Adrenal gland (tissue), 12 donors: ENCODE results near the gene ATOSA. TPM values are rescaled to one million over a fixed set of nuclear protein-coding genes. Genes with fewer than 3 reads are reported as not detected.

ENCODE experiments used
- DNase-seq, 7 donors: peaks; one replicate each; pipeline ENCODE4 v3.0.0-alpha.2; 2019 to 2020
- H3K27ac ChIP-seq, 5 donors: fragments of 200-600 bp; sonication (generic) in 4 of 5; 1 replicate in 3 of 5; 2 replicates in 2 of 5; pipeline versions ENCODE4 v1.5.1 to v1.8.0; 2016 to 2020; ENCODE audit warnings: mild to moderate bottlenecking in 1 of 5
- H3K27me3 ChIP-seq: fragments of 200-600 bp; 2 replicates; pipeline ENCODE4 v1.8.0; 2021
- H3K36me3 ChIP-seq, 2 donors: fragments of 200-600 bp; replicated peaks in 1 of 2; 1 replicate in 1 of 2; 2 replicates in 1 of 2; pipeline versions ENCODE4 v1.5.1 to v1.8.0; 2018 to 2022
- H3K4me1 ChIP-seq, 2 donors: fragments of 200-600 bp; replicated peaks in 1 of 2; 1 replicate in 1 of 2; 2 replicates in 1 of 2; pipeline versions ENCODE4 v1.5.1 to v1.8.0; 2018 to 2021
- H3K4me3 ChIP-seq, 4 donors: fragments of 200-600 bp; sonication (generic) in 3 of 4; one replicate each; pipeline ENCODE4 v1.5.1; 2016 to 2018
- H3K9me3 ChIP-seq, 3 donors: fragments of 200-600 bp; sonication (generic) in 1 of 3; replicated peaks in 1 of 3; 1 replicate in 2 of 3; 2 replicates in 1 of 3; pipeline versions ENCODE4 v1.5.1 to v1.8.0; 2016 to 2021
- CTCF ChIP-seq, 6 experiments: fragments of 450-650 bp in 4 of 6; fragments of 200-600 bp in 2 of 6; sonication (generic) in 1 of 6; IDR thresholded peaks; 1 replicate in 5 of 6; 2 replicates in 1 of 6; pipeline versions ENCODE4 v1.5.1 to v1.8.0; 2016 to 2021; ENCODE audit warnings: antibody characterized with exemption in 6 of 6, mild to moderate bottlenecking in 2 of 6, moderate library complexity in 1 of 6
- POLR2A ChIP-seq, 2 donors: fragments of 450-650 bp; IDR thresholded peaks; one replicate each; pipeline ENCODE4 v1.6.1; 2017; ENCODE audit warnings: antibody characterized with exemption in 2 of 2, mild to moderate bottlenecking in 2 of 2, moderate library complexity in 1 of 2
- WGBS, 4 donors: extraction: QIAGEN DNeasy Blood & Tissue Kit in 2 of 4; methylation state at CpG; one replicate each; pipeline versions ENCODE4 v1.1.5 to v1.1.7; 2013 to 2017; 5-methylcytosine and 5-hydroxymethylcytosine counted together
- intact Hi-C, 2 donors: fragments of 100-400 bp; cut with DNase I; formaldehyde crosslinking; loops; one replicate each; pipeline versions ENCODE4 v1.14.1 to v1.15.0; 2022 to 2023
- polyA plus RNA-seq, 3 donors: library from polyadenylated mRNA; stranded (reverse); fragments of 200-250 nt in 2 of 3; fragments of 350-450 nt in 1 of 3; fragmentation: Illumina TruSeq in 1 of 3; extraction: RNeasy Lipid Tissue Mini Kit (QIAGEN cat#74804) in 1 of 3; gene quantifications; one replicate each; pipeline ENCODE4 v1.2.3, GENCODE V29; 2013 to 2014
- total RNA-seq, 9 donors: library from RNA; depleted of rRNA in 4 of 9; stranded (reverse); fragments of >200 nt in 4 of 9; fragments of 120-200 nt in 1 of 9; fragmentation: NEBNext Ultra II Directional in 1 of 9; extraction: Animal tissue kit (Norgen Biotek cat#: 25700) in 1 of 9; gene quantifications; one replicate each; pipeline versions ENCODE4 v1.1.0 to v1.2.4, GENCODE V29; 2013 to 2023
- donor health status: healthy with polysubstance abuse.
- donor health status: Bipolar disorder and iron deficiency.
- donor health status: DM: yes; HTN: yes; CAD: no.
- donor health status: DM: no; HTN: no; CAD: no.
- donor health status: DM: no; HTN: no; CAD: no.
- donor health status: DM: yes; HTN: yes; CAD: no.

Gene ATOSA
- total and polyA plus RNA-seq, 12 donors, result 26.0 to 128 (median 53.8) TPM

GRCh38 chr15:52716536-52716935 is 37.3 kb upstream of the ATOSA start:
- 36 to 78% (median 63%) methylated on average over 2 of the region's 2 CpGs for WGBS, 4 donors
- intact Hi-C loops, result no loop called here

GRCh38 chr15:52715411-52715810 is 36.2 kb upstream of the ATOSA start:
- no peak for TF ChIP-seq POLR2A (IDR thresholded peaks at IDR 0.05)
- no peak for TF ChIP-seq CTCF (IDR thresholded peaks at IDR 0.05)
- intact Hi-C loops, result no loop called here
- DNase-seq, result no peak
- no peaks in the 10 kb centered on the region for H3K27me3 ChIP-seq
- no peaks in the 10 kb centered on the region for H3K4me1 ChIP-seq
- no peak overlapping the region for H3K4me3 ChIP-seq
- no peaks in the 10 kb centered on the region for H3K36me3 ChIP-seq
- no peaks in the 10 kb centered on the region for H3K9me3 ChIP-seq
- 62 to 76% (median 70%) methylated on average over 5 of the region's 5 CpGs for WGBS, 4 donors
- no peak overlapping the region for H3K27ac ChIP-seq

More at GRCh38 chr15:52716536-52716935, 37.3 kb upstream of the ATOSA start:
- H3K4me1 ChIP-seq, result no peaks in the 10 kb centered on the region
- no peaks in the 10 kb centered on the region for H3K9me3 ChIP-seq
- TF ChIP-seq POLR2A (IDR thresholded peaks at IDR 0.05), result no peak
- no peak for TF ChIP-seq CTCF (IDR thresholded peaks at IDR 0.05)
- H3K36me3 ChIP-seq, result no peaks in the 10 kb centered on the region
- no peaks in the 10 kb centered on the region for H3K27me3 ChIP-seq
- no peak overlapping the region for H3K27ac ChIP-seq
- H3K4me3 ChIP-seq, result no peak overlapping the region
- no peak for DNase-seq

- 48 to 70% (median 53%) methylated on average over 3 of the region's 3 CpGs for WGBS, 4 donors
- Histone ChIP-seq H3K27me3 (no peaks in the 10 kb centered on the region), H3K4me3 (no peak overlapping the region), H3K27ac (no peak overlapping the region), H3K36me3 (no peaks in the 10 kb centered on the region), H3K9me3 (no peaks in the 10 kb centered on the region), H3K4me1 (no peaks in the 10 kb centered on the region)
- no peak for TF ChIP-seq POLR2A (IDR thresholded peaks at IDR 0.05)
- no peak for TF ChIP-seq CTCF (IDR thresholded peaks at IDR 0.05)
- no peak for DNase-seq
- intact Hi-C loops, result no loop called here
Observed at GRCh38 chr15:52714968-52715367, 35.8 kb upstream of the ATOSA start.

- H3K4me1 ChIP-seq, result no peaks in the 10 kb centered on the region
- intact Hi-C loops, result no loop called here
- TF ChIP-seq CTCF (IDR thresholded peaks at IDR 0.05), result no peak
- no peak for TF ChIP-seq POLR2A (IDR thresholded peaks at IDR 0.05)
- 80 to 85% (median 83%) methylated on average over 2 of the region's 2 CpGs for WGBS, 4 donors
- no peaks in the 10 kb centered on the region for H3K36me3 ChIP-seq
- no peaks in the 10 kb centered on the region for H3K27me3 ChIP-seq
- H3K4me3 ChIP-seq, result no peak overlapping the region
- no peak overlapping the region for H3K27ac ChIP-seq
- no peaks in the 10 kb centered on the region for H3K9me3 ChIP-seq
- DNase-seq, result no peak
Observed at GRCh38 chr15:52710708-52711389, 31.7 kb upstream of the ATOSA start.
